GM12874 (cell line): ENCODE measurements around the gene MYRFL.

Experiments used
- CTCF ChIP-seq: IDR thresholded peaks from 2 replicates; pipeline ENCODE4 v1.5.1; 2011; ENCODE audit warnings: low read depth, mild to moderate bottlenecking, control low read depth, low read length, moderate library complexity; ENCODE audit not compliant: insufficient read depth

Gene MYRFL

GRCh38 chr12:69834576-69834975 lies 9.5 kb downstream of the MYRFL start:
- no peak for TF ChIP-seq CTCF

- no peak for TF ChIP-seq CTCF
These were observed 10.1 kb downstream of the MYRFL start for GRCh38 chr12:69835081-69835480.

GRCh38 chr12:69836015-69836414 lies 11.0 kb downstream of the MYRFL start:
- TF ChIP-seq CTCF = no peak

- TF ChIP-seq CTCF = no peak
These were observed 12.2 kb downstream of the MYRFL start for GRCh38 chr12:69837191-69837590.

- TF ChIP-seq CTCF = no peak
These were observed 12.8 kb downstream of the MYRFL start for GRCh38 chr12:69837657-69838415.

- no peak for TF ChIP-seq CTCF
These were observed 15.7 kb downstream of the MYRFL start for GRCh38 chr12:69840727-69841126.

- no peak for TF ChIP-seq CTCF
These were observed 18.6 kb downstream of the MYRFL start for GRCh38 chr12:69843608-69844007.

GRCh38 chr12:69844416-69844815 lies 19.4 kb downstream of the MYRFL start:
- no peak for TF ChIP-seq CTCF
